Sigmoid colon (tissue), 3 donors: ENCODE results near the gene EDC4.

Experiments
- POLR2A ChIP-seq, 2 donors: fragments of 450-650 bp; IDR thresholded peaks; one replicate each; pipeline ENCODE4 v1.6.1; 2016; ENCODE audit warnings: antibody characterized with exemption in 2 of 2, mild to moderate bottlenecking in 2 of 2, moderate library complexity in 2 of 2
- TF ChIP-seq, protein P1 (sequence below), 4 experiments: fragments of 450-650 bp in 3 of 4; fragments of 200-600 bp in 1 of 4; IDR thresholded peaks; one replicate each; pipeline ENCODE4 v1.5.1; 2016 to 2019; ENCODE audit warnings: antibody characterized with exemption in 4 of 4, mild to moderate bottlenecking in 3 of 4, moderate library complexity in 2 of 4

DNA sequence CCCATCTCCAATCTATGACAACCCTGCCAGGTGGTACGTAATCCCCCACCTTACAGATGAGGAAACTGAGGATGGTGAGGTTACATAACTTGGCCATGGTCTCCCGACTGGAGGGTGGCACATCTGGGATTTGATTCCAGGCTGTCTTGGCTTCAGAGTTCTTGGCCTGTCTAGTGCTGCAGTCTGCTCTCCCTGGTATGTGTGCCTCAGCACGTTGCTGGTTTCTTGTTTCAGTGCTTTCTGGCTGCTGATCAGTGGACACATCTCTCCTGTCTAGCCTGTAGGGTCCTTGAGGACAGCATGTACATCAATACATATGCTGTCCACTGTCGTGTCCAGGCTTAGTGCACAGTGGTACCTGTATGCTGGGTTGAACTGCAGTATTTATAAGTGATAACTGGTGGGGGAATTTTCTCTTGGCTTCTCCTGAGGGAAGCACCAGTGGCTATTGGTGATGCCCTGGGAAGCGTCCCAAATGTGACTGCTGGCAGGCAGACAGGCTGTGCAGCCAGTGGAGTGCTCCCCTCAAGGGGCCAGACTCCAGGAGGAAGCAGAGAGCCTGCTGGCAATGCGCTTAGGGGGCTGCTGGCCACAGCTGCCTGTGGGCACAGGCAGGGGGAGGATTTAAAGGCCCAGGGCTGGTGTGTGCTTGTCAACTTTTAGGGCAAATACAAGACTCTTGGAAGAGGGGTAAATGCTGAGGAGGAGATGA lies 44.4 kb downstream of the EDC4 start:
- TF ChIP-seq, protein P1, sequence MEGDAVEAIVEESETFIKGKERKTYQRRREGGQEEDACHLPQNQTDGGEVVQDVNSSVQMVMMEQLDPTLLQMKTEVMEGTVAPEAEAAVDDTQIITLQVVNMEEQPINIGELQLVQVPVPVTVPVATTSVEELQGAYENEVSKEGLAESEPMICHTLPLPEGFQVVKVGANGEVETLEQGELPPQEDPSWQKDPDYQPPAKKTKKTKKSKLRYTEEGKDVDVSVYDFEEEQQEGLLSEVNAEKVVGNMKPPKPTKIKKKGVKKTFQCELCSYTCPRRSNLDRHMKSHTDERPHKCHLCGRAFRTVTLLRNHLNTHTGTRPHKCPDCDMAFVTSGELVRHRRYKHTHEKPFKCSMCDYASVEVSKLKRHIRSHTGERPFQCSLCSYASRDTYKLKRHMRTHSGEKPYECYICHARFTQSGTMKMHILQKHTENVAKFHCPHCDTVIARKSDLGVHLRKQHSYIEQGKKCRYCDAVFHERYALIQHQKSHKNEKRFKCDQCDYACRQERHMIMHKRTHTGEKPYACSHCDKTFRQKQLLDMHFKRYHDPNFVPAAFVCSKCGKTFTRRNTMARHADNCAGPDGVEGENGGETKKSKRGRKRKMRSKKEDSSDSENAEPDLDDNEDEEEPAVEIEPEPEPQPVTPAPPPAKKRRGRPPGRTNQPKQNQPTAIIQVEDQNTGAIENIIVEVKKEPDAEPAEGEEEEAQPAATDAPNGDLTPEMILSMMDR (IDR thresholded peaks at IDR 0.05) = no peak
- no peak for TF ChIP-seq POLR2A (IDR thresholded peaks at IDR 0.05)
